Upper lobe of right lung (tissue), 1 donor: ENCODE measurements around the gene FADS2. TPM values are rescaled to one million over a fixed set of nuclear protein-coding genes. Genes with fewer than 3 reads are reported as not detected.
A peak's percentile ranks its signal among the peaks of the same experiment; 100 is the strongest.

Source experiments
- ATAC-seq: fragments of 200-7000 bp; cut with Tn5 transposase; one replicate; pipeline ENCODE4 v1.9.1; 2020; ENCODE audit warnings: mild to moderate bottlenecking, moderate library complexity
- DNase-seq: peaks from one replicate; pipeline ENCODE4 v3.0.0-alpha.2; 2020
- H3K27ac ChIP-seq: fragments of 200-600 bp; one replicate; pipeline ENCODE4 v1.8.0; 2022
- H3K27me3 ChIP-seq: fragments of 200-600 bp; one replicate; pipeline ENCODE4 v1.8.0; 2022; ENCODE audit warnings: mild to moderate bottlenecking
- H3K36me3 ChIP-seq: fragments of 200-600 bp; one replicate; pipeline ENCODE4 v1.8.0; 2022
- H3K4me1 ChIP-seq: fragments of 200-600 bp; one replicate; pipeline ENCODE4 v1.8.0; 2022
- H3K4me3 ChIP-seq: fragments of 200-600 bp; one replicate; pipeline ENCODE4 v1.8.0; 2022; ENCODE audit warnings: mild to moderate bottlenecking
- H3K9me3 ChIP-seq: fragments of 200-600 bp; one replicate; pipeline ENCODE4 v1.8.0; 2022
- CTCF ChIP-seq: fragments of 200-600 bp; IDR thresholded peaks from one replicate; pipeline ENCODE4 v1.8.0; 2022; ENCODE audit warnings: antibody characterized with exemption
- intact Hi-C: fragments of 100-400 bp; cut with DNase I; formaldehyde crosslinking; loops from one replicate; pipeline ENCODE4 v1.11.0; 2022
- total RNA-seq: library from RNA; stranded (reverse); fragmentation: NEBNext Ultra II Directional; extraction: Animal tissue kit (Norgen Biotek cat#: 25700); gene quantifications from one replicate; pipeline ENCODE4 v1.2.1, GENCODE V29; 2021
- donor health status: DM: no; HTN: yes; CAD: no; lungs with severe emphysema.

The FADS2 gene
- total RNA-seq, 1 donor from 2014 or later: 75.1 TPM

- Histone ChIP-seq H3K4me3 (no peak overlapping the region), H3K36me3 (peaks cover 53% of the 10 kb centered on the region), H3K27ac (no peak overlapping the region), H3K27me3 (no peaks in the 10 kb centered on the region), H3K9me3 (no peaks in the 10 kb centered on the region), H3K4me1 (no peaks in the 10 kb centered on the region)
- TF ChIP-seq CTCF: no peak
- no peak for ATAC-seq
- DNase-seq: no peak
- intact Hi-C loops: no loop called here
Measured at GRCh38 chr11:61812736-61813411, 15.2 kb upstream of the FADS2 start.

- H3K27me3 ChIP-seq: no peaks in the 10 kb centered on the region
- ATAC-seq (no peak), DNase-seq (no peak)
Measured at GRCh38 chr11:61814247-61814957, 13.7 kb upstream of the FADS2 start.

GRCh38 chr11:61814958-61815789 lies 12.9 kb upstream of the FADS2 start:
- Histone ChIP-seq H3K36me3 (peaks cover 30% of the 10 kb centered on the region), H3K9me3 (no peaks in the 10 kb centered on the region), H3K4me3 (peak overlapping the region; percentile 70), H3K27me3 (no peaks in the 10 kb centered on the region), H3K4me1 (no peaks in the 10 kb centered on the region), H3K27ac (peak overlapping the region; percentile 97)
- peak; percentile 99 for DNase-seq
- no peak for TF ChIP-seq CTCF
- intact Hi-C loops: no loop called here
- ATAC-seq: peak; percentile 93

More at GRCh38 chr11:61814247-61814957, 13.7 kb upstream of the FADS2 start:
- Histone ChIP-seq H3K9me3 (no peaks in the 10 kb centered on the region), H3K27ac (peak overlapping the region; percentile 97), H3K4me1 (no peaks in the 10 kb centered on the region), H3K36me3 (peaks cover 37% of the 10 kb centered on the region), H3K4me3 (peak overlapping the region; percentile 70)
- TF ChIP-seq CTCF: no peak
- intact Hi-C loops: no loop called here

GRCh38 chr11:61815790-61816735 lies 12.0 kb upstream of the FADS2 start:
- ATAC-seq (peak; percentile 41), DNase-seq (peak; percentile 84)
- peaks cover 21% of the 10 kb centered on the region for H3K36me3 ChIP-seq
- TF ChIP-seq CTCF: no peak
- peak overlapping the region; percentile 70 for H3K4me3 ChIP-seq
- no peaks in the 10 kb centered on the region for H3K9me3 ChIP-seq
- H3K27me3 ChIP-seq: no peaks in the 10 kb centered on the region
- H3K27ac ChIP-seq: peak overlapping the region; percentile 97
- H3K4me1 ChIP-seq: no peaks in the 10 kb centered on the region
- intact Hi-C loops: no loop called here
